Brain pericyte (primary cell): ENCODE results near the gene RANBP1.

Experiments used
- DNase-seq: peaks from one replicate; pipeline ENCODE4 v3.0.0-alpha.2; 2012; ENCODE audit warnings: low read depth, low spot score

RANBP1 gene

GRCh38 chr22:20136603-20136873 is 20.6 kb downstream of the RANBP1 start:
- DNase-seq, result no peak

GRCh38 chr22:20137113-20137512 is 21.2 kb downstream of the RANBP1 start:
- DNase-seq, result no peak

- DNase-seq, result no peak
Measured at GRCh38 chr22:20137671-20138416, 21.9 kb downstream of the RANBP1 start.

- no peak for DNase-seq
Measured at GRCh38 chr22:20138417-20138738, 22.5 kb downstream of the RANBP1 start.

GRCh38 chr22:20138868-20139267 is 23.0 kb downstream of the RANBP1 start:
- DNase-seq, result no peak

- DNase-seq, result no peak
Measured at GRCh38 chr22:20139391-20140106, 23.6 kb downstream of the RANBP1 start.

- DNase-seq, result no peak
Measured at GRCh38 chr22:20140107-20140445, 24.2 kb downstream of the RANBP1 start.

GRCh38 chr22:20140521-20140964 is 24.6 kb downstream of the RANBP1 start:
- no peak for DNase-seq

- no peak for DNase-seq
Measured at GRCh38 chr22:20141186-20142077, 25.5 kb downstream of the RANBP1 start.

- no peak for DNase-seq
Measured at GRCh38 chr22:20142711-20143621, 27.1 kb downstream of the RANBP1 start.

GRCh38 chr22:20143883-20144665 is 28.2 kb downstream of the RANBP1 start:
- no peak for DNase-seq

GRCh38 chr22:20145206-20145831 is 29.4 kb downstream of the RANBP1 start:
- DNase-seq, result no peak

- DNase-seq, result no peak
Measured at GRCh38 chr22:20145832-20146223, 29.9 kb downstream of the RANBP1 start.

- DNase-seq, result no peak
Measured at GRCh38 chr22:20146777-20147176, 30.9 kb downstream of the RANBP1 start.

GRCh38 chr22:20147237-20147988 is 31.5 kb downstream of the RANBP1 start:
- DNase-seq, result no peak

GRCh38 chr22:20148414-20148813 is 32.5 kb downstream of the RANBP1 start:
- DNase-seq, result no peak

GRCh38 chr22:20149257-20150250 is 33.6 kb downstream of the RANBP1 start:
- DNase-seq, result no peak
